HG03469 (cell line): ENCODE data around the gene LRRC36.
A peak's percentile ranks its signal among the peaks of the same experiment; 100 is the strongest.

Experiments used
- ATAC-seq: cut with Tn5 transposase; IDR thresholded peaks from one replicate; pipeline ENCODE4 v1.9.1; 2021; ENCODE audit warnings: mild to moderate bottlenecking, moderate library complexity, moderate number of reproducible peaks; ENCODE audit not compliant: unreplicated experiment

LRRC36 gene

DNA sequence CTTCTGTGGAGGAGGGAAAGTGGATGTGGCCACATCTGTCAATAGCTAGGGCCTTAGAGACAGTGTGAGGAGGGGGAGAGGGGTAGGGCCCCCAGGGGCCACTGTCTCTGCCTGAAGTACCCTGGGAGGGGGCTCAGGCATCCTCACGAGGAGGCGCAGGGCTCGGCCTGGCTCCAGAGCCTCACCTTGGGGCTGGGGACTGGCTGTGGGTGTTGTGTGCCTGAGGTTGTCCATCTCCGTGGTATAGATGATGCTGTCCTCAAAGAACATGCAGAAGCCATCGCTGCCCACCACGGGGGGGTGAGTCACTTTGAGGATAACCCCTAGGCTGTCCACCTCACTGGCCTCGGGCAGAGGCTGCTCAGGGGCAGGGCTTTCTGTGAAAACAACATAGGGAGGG lies 35.2 kb upstream of the LRRC36 start:
- ATAC-seq, result no peak

DNA sequence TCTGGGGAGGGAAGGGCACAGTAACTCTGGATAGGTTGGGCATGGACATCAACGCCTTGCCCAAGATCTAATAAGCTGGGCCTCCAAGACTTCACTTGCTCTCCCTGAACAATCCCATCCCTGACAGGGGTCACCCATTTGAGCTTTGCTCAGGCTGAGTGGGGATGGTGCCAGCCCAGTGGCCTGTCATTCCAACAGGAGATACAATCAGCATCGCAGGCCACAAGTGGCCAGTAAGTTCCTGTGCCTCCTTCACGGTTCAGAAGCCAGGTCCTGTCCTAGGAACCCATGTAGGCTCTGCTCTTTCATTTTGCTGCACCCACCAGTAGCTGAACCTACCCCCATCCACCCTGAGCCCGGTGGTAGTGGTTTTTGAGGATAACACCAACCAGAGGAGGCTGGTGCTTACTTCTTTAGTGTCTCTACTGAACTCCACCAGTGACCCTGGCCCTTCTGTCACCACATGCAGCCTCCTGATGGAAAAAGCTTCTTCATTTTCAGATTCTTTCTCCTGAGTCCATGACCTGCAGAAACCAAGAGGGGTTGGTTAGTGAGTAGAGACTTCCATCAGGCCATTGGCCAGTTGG lies 32.4 kb upstream of the LRRC36 start:
- ATAC-seq, result no peak

DNA sequence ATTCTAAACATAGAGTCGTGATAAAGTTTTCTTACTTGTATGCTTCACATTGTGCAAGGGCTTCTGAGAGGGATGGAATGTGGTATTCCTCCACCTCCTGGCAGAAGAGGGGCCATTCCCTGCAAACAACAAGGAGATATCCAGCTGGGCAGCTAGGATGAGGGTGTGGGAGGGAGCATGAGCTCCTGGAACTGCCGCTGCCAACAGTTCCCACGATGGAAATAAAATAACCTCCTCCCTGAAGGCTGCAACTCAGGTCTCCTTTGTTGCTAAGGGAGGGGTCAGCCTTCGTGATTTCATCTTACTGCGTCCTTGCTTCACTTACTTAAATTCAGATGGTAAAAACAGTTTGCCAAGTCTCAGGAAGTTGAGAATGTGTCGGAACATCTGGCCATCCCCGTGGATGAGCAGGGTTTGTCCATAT lies 31.7 kb upstream of the LRRC36 start:
- no peak for ATAC-seq

DNA sequence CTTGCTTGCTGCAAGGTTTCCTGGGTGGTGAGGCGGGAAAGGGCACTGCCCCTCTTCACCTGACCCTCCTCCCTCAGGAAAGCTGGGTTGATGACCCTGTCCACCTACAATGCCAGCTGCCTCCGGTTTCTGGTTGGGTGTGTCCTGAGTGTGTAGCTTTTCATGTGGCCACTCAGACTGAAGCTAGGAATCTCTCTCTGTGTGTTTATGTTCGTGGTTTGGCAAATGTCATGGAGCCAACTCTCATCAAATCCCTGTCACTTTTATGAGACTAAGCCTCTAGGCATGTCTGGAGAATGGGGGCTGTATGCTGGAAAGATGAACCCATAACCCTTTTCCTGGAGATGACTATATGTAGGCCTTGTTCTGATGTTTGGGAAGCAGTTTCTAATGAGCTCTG lies 30.2 kb upstream of the LRRC36 start:
- no peak for ATAC-seq

DNA sequence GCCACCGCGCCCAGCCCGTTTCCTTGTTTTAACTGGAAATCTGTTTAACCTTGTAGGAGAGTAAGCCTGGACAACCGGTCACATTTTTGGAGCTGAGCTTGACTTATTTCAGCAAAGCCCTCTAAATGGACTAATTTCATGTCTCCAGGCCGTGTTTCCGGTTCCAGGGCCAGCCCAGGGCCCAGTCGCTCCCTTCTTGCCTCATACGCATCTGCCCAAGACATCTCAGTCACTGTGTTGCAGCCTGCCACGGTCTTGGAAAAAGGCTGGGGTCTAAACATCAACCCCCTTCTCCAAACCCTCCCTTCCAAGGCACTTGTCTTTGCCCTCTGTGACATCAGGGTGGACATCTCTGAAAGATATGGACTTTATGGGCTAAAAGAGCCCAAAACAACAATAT lies 28.3 kb upstream of the LRRC36 start:
- no peak for ATAC-seq

DNA sequence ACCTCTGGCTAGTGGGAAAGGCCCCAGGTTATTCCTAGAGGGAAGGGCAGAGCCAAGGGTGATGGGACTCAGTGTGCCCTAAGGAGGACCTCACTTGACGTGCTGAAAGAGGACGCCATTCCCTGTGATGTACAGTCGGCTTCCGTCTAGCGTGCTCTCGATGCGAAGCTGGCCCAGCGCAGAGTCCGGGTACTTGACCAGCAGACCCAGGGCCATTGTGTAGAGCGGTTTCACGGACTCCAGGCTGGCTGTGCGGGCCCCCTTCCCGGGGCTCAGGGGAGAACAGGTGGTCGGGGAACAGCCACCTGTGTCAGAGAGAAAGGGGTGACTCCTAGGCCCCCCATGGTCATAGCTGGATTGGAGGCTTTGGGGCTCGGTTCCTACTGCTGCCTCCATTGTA lies 27.3 kb upstream of the LRRC36 start:
- no peak for ATAC-seq

DNA sequence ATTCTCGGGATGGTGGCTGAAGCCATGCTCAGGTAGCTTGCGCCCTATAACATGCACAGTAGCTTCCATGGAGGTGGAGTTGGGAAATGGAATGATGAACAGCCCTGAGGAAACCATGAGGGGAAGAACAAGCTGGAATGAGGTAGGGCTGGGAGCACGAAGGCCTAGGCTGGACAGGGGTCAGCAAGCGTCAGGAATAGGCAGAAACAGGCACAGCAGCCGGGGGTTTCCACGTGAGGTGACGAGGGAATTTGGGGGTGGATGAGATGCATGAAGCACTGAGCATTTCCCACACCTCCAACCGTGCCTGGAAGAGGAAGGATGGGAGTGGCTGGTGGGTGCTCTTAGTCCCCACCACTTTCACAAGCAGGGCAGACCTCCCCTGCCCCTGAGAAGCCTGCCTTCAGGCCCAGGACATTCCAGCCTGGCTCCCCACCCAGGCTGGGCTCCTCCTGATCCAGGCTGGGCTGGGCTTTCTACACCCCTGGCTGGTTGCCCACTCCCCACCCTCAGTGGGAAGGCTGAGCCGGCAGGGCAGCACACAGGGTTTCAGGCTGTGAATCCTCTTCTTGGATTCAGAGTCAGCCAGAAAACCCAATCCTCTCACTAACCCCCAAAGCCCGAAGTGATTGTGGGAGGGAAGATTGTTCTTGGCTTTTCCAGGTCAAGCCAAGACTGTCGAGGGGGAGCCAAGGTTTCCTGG lies 25.4 kb upstream of the LRRC36 start:
- ATAC-seq, result no peak

DNA sequence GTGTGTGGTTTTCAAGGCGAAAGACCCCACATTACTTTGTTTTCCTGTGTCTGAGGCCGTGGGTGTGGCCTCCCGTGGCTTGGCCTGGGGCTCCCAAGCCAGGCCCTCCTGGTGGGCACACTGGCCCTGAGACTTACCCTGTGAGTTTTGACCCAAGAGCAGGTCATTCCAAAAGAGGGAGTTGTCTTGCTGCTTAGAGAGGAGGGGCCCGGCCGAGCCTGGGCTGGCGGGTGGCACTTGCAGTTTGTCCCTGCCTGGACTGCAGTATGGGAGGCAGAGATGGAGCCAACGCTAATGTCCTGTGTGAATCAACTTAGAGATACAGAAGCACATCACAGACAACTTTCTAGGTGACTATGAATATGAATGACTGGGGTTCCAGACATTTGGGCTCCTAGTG lies 24.5 kb upstream of the LRRC36 start:
- no peak for ATAC-seq

DNA sequence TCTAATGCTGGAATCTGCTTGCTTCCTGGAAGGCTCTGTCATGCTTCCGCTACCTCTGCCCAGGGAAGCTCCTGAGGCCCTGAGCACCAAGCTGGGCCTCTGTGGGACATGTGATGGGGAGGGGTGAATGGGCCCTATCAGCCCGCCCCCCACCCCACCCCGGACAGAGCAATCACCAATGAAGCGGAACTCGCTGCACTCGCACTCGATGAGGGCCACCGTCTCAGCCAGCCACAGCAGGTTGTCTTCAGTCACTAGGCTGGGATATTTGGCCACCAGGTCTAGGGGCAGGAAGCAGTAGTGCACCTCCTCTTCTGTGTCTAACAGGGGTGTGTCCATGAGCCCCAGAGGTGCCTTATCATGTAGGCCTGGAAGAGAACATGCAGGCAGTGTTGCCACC lies 23.6 kb upstream of the LRRC36 start:
- ATAC-seq, result no peak

DNA sequence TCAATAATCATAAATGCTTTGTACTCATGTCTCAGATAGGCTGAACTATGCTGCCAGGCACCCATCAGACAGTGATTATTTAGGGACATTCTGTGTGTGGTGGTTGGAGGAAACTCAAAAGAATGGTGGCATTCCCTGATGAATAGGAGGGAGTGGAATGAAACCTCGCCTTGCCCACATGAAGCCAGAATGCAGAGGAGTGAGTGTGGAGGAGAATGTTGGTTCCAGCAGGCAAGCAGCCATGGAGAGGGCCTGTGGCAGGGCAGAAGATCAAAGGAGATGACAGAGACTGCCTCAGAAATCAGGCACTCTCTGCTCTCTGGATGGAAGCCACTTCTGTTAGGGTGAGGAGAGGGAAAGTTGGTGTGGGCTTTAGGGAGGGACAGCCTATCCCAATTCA lies 22.6 kb upstream of the LRRC36 start:
- ATAC-seq, result no peak

DNA sequence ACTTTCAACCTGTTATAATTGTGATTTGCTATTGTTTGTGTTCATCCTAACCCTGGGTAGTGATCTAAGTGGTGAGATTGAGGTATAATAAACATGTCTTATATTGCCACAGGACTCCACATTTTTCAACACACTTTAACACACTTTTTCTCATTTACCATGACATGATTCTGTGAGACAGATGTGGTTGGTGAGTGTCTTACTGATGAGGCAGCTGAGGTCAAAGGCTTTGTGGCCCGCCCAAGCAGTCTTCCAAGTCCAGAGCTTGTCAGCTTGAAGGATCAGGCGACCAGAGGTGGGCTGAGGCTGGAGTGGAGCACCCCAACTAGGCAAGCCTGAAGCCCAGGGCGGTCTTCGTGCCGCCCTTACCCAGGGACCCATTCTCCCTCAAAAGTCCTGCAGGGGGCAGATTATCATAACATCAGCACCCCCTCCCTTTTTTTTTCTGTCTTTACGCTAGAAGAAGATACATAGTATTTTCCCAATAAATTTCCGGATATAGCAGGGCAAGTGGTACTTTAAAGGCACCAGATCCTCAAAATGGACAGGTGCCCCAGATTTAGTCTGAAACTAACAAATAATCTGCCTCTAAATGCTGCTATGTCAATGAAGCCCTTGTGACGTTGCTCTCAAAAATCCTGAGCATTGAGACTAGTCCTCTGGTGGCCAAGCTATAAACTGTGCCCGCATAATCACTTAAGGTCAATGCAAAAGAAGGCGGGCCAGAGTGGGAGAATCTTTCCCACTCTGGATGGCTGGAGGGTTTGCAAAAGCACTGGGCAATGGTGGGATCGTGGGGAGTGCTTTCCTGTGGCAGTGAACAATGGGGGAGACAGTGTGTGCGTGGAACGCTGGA lies 21.2 kb upstream of the LRRC36 start:
- ATAC-seq, result no peak

DNA sequence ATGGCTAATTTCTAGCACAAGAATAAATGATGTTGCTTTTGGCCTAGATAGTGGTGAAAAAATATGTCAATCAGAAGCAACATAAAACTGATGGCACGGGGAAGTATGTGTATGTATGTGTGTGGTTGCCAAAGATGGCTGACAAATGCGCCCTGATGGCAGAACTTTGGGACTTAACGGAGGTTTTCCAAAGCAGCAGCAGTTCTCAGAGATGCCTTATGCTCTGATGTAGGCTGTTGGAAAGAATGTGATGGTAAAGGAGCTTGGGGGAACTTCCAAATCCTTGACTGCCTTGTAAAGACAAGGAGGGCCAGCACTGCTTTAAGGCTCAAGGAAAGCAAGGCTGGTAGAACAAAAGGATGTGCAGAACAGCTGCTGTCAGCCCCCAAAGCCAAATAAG lies 16.1 kb upstream of the LRRC36 start:
- no peak for ATAC-seq

DNA sequence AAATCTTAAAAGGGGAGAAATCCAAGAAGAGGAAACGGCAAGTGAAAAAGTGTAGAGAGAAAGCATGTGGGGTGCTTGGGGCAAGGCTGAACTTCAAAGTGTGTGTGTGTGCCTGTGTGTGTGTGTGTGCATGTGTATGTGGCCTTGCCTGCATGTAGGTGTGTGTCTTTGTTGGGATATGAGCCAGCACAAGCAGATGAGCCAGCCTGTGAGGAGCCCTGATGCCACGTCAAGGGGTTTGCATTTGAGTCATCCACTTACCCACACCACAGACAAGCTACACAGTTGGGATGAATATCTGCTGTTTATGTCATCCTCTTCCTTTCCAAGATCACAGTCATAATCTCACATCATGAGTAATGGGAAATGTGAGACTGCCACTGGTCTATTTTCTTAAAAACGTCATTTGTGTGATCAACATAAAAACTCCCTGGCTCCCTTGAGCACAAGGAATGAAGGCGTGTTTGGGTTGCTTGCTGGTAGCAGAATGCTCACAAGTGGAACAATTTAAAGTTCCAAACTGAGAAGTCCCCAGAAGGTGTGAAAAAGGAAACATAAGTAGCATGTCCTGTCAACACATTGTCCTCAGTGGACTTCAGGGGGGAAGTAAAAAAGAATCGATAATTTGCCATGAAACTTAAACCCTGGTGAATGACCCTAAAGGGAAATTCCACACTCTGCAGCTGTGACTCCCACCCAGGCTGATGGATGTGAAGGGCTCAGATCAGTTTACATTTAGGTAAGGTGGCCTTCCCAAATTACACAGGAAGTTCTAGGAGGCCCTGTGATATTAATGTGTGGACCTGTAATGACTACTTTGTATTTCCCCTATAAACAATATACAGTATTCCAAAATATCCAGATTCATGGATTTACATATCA lies 14.8 kb upstream of the LRRC36 start:
- peak; percentile 78 for ATAC-seq

DNA sequence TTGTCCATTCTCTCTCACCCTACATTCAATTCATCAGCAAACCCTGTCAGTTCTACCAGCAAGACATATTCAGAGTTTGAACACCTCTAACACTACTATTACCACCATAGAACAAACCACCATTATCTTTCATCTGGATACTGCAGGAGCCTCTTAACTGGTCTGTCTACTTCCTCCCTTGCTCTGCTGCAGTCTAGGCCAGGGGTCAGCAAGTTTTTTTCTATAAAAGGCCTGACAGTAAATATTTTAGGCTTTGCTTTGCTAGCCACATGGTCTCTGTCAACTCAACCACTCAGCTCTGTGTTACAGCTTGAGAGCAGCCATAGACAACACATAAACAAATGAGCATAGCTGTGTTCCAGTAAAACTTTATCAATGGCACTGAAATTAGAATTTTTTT lies 13.9 kb upstream of the LRRC36 start:
- no peak for ATAC-seq

DNA sequence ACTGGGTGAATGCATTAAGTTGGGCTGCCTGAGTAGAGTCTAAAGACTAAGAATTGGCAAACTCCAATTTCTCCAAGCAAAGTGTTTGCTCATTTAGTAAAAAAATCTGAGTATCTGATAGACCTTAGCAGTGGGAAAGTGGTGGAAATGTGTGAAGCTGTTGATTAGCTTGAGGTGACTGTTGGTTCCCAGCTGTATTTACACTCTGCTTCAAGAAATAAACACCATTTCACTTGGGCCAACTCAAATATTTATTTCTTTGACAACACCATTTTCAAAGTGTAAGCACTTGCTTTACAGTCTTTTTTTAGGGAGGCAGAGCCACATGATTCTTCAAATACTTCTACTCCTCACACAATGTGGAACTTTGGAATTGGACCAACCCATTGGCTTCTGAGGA lies 8.8 kb upstream of the LRRC36 start:
- ATAC-seq, result no peak

DNA sequence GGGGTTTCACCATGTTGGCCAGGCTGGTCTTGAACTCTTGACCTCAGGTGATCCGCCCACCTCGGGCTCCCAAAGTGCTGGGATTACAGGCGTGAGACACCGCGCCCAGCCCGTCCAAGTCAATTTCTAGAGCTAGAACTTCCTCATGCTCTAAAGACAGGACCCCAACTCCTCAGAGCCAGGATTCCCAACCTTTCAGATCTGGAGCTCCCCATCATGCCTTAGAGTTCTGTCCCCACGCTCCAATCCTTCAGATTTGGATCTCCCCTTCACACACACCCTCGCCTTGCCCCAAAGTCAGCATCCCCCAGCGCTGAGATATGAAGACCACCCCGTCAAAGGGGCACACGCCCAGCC lies 522 bp upstream of the LRRC36 start:
- no peak for ATAC-seq

DNA sequence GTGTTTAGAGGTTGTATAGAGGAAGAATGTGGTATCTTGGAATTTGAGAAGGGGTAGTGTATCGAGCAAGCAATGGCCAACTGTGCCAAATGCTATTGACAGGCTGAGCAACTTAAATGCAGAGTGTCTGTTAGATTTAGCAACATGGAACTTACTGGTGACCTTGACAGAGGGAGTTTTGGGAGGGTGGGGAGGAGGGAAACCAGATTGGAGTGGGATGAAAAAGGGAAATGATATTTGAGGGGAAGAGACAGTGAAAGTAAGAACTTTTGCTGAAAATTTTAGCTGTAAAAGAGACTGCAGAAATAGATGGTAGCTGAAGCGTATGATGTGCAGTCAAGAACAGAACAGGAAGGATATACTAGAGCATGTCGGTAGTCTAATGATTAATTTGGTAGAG lies 1.1 kb downstream of the LRRC36 start:
- no peak for ATAC-seq

DNA sequence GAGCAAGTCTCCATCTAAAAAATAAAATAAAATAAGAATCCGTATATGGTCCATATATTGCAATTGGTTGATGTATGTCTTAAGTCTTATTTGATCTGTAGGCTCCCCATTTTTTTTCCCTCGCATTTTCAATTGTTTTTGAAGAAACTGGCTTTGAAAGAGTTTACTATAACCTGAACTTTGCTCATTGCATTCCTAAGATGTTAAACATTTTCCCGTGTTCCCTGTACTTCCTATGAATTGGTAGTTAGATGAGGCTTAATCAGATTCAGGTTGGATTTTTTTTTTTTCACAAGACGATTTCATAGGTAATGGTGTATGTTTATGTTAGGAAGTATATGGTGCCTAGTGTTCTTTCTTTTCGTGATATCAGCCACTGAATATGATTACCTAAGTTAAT lies 3.3 kb downstream of the LRRC36 start:
- ATAC-seq, result no peak

DNA sequence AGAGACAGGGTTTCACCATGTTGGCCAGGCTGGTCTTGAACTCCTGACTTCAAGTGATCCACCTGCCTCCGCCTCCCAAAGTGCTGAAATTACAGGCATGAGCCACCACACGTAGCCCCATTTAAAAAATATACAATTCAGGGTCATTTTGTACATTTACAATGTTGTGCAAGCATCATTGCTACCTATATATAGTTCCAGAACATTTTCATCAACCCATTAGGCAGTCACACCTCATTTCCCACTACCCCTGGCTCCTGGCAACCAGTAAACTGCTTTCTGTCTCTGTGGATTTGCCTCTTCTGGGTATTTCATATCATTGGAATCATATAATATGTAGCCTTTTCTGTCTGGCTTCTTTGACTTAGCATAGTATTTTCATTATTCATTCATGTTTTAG lies 6.7 kb downstream of the LRRC36 start:
- no peak for ATAC-seq

DNA sequence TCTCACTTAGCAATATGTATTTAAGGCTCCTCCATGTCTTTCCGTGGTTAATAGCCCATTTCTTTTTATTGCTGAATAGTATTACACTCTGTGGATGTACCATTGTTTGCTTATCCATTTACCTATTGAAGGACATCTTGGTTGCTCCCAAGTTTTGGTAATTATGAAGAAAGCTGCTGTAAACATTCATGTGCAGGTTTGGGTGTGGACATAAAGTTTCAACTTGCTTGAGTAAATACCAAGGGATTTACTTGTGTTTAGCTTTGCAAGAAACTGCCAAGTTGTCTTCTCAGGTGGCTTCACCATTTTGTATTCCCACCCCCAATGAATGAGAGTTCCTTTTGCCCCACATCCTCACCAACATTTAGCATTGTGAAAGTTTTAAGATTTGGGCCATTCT lies 9.5 kb downstream of the LRRC36 start:
- ATAC-seq, result no peak

DNA sequence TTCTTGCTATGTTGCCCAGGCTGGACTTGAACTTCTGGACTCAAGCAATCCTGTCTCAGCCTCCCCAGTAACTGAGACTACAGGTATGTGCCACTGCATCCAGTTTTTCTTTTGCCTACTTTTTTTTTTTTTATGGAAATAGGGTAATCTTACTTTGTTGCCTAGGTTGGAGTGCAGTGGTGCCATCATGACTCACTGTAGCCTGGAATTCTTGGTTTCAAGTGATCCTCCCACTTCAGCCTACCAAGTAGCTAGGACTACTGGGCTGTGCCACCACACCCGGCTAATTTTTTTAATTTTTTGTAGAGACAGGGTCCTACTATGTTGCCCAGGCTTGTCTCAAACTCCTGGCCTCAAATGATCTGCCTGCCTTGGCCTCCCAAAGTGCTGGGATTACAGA lies 10.0 kb downstream of the LRRC36 start:
- ATAC-seq, result no peak
